A549 (cell line): ENCODE data around the gene PTPRG. TPM values are rescaled to one million over a fixed set of nuclear protein-coding genes. Genes with fewer than 3 reads are reported as not detected.

Experiments
- ATAC-seq, 2 experiments: fragments of 200-7000 bp in 1 of 2; fragments of >200 bp in 1 of 2; cut with Nextera tagmentation in 1 of 2; cut with Tn5 transposase in 1 of 2; 3 replicates each; pipeline versions ENCODE4 v1.8.0 to v1.9.1; 2018 to 2020; ENCODE audit warnings: mild to moderate bottlenecking in 1 of 2, moderate library complexity in 1 of 2
- CTCF ChIA-PET: fragments of 300-600 bp; sonication (Branson Sonifier 250); formaldehyde crosslinking; extraction: SDS; loops from one replicate; lab custom pipeline; 2021; ENCODE audit warnings: antibody characterized with exemption, inconsistent platforms; lab: Yijun Ruan, JAX
- POLR2A ChIA-PET: fragments of 350-600 bp; formaldehyde crosslinking; extraction: SDS; loops from one replicate; lab custom pipeline; 2021; ENCODE audit warnings: antibody characterized with exemption, inconsistent platforms; lab: Yijun Ruan, JAX
- DNase-seq, 2 experiments: peaks; one replicate each; pipeline versions ENCODE4 v3.0.0 to v3.0.0-alpha.2; 2011 to 2016; ENCODE audit warnings: low read depth in 1 of 2, low spot score in 1 of 2
- FAIRE-seq: peaks from 2 replicates; lab custom pipeline; 2011; peaks lifted over from hg19 to GRCh38; lab: Jason Lieb, UNC
- H3K27ac ChIP-seq, 2 experiments: fragments of >200 bp; sonication (Bioruptor Twin); formaldehyde crosslinking; 3 replicates each; pipeline ENCODE4 v1.5.1; 2016 to 2017
- H3K4me1 ChIP-seq: fragments of >200 bp; sonication (Bioruptor Twin); formaldehyde crosslinking; 3 replicates; pipeline ENCODE4 v1.6.1; 2016
- H3K4me2 ChIP-seq: fragments of >200 bp; sonication (Bioruptor Twin); formaldehyde crosslinking; 3 replicates; pipeline ENCODE4 v1.6.1; 2016
- H3K4me3 ChIP-seq: fragments of >200 bp; sonication (Bioruptor Twin); formaldehyde crosslinking; 3 replicates; pipeline ENCODE4 v1.5.1; 2016
- H3K9me3 ChIP-seq: fragments of >200 bp; sonication (Bioruptor Twin); formaldehyde crosslinking; 3 replicates; pipeline ENCODE4 v1.6.1; 2016
- BCL3 ChIP-seq: fragments of >200 bp; sonication (Bioruptor Twin); formaldehyde crosslinking; IDR thresholded peaks from 3 replicates; pipeline ENCODE4 v1.6.1; 2016
- BHLHE40 ChIP-seq: IDR thresholded peaks from 2 replicates; pipeline ENCODE4 v1.6.1; 2012; ENCODE audit warnings: low read depth, low read length, inconsistent platforms
- CEBPB ChIP-seq, 2 experiments: fragments of >200 bp in 1 of 2; sonication (Bioruptor Twin) in 1 of 2; formaldehyde crosslinking in 1 of 2; IDR thresholded peaks; 2 replicates each; pipeline ENCODE4 v1.6.1; 2012 to 2016
- CHD4 ChIP-seq: fragments of 200-600 bp; sonication (generic); IDR thresholded peaks from 2 replicates; pipeline ENCODE4 v1.6.1; 2016; ENCODE audit warnings: antibody characterized with exemption, mild to moderate bottlenecking, borderline replicate concordance
- EHF ChIP-seq: fragments of 250-450 bp; sonication (Bioruptor Pico); IDR thresholded peaks from 2 replicates; pipeline ENCODE4 v1.5.0; 2020; ENCODE audit warnings: mild to moderate bottlenecking
- HES2 ChIP-seq: fragments of >200 bp; sonication (Bioruptor Twin); formaldehyde crosslinking; IDR thresholded peaks from 2 replicates; pipeline ENCODE4 v1.6.1; 2016
- HOXB13 ChIP-seq: fragments of 250-450 bp; sonication (Bioruptor Pico); IDR thresholded peaks from 2 replicates; pipeline ENCODE4 v1.5.0; 2020; ENCODE audit warnings: low read depth, mild to moderate bottlenecking, moderate library complexity
- JUNB ChIP-seq: fragments of >200 bp; sonication (Bioruptor Twin); formaldehyde crosslinking; IDR thresholded peaks from 2 replicates; pipeline ENCODE4 v1.6.1; 2016
- KDM1A ChIP-seq: fragments of 200-600 bp; sonication (generic); IDR thresholded peaks from 2 replicates; pipeline ENCODE4 v1.6.1; 2016; ENCODE audit warnings: low read depth, mild to moderate bottlenecking
- KDM5A ChIP-seq: fragments of 200-600 bp; sonication (generic); IDR thresholded peaks from 2 replicates; pipeline ENCODE4 v1.6.1; 2016; ENCODE audit warnings: antibody characterized with exemption, mild to moderate bottlenecking
- MAFK ChIP-seq: fragments of 450-650 bp; IDR thresholded peaks from 2 replicates; pipeline ENCODE4 v1.6.1; 2014; ENCODE audit not compliant: partially characterized antibody
- MAZ ChIP-seq: fragments of 150-350 bp; IDR thresholded peaks from 2 replicates; pipeline ENCODE4 v1.6.1; 2014; ENCODE audit warnings: antibody characterized with exemption, low read depth, low read length, borderline replicate concordance
- NPAS2 ChIP-seq: fragments of 250-450 bp; sonication (Bioruptor Pico); IDR thresholded peaks from 2 replicates; pipeline ENCODE4 v1.8.0; 2022; ENCODE audit warnings: mild to moderate bottlenecking, moderate library complexity, borderline replicate concordance
- RAD21 ChIP-seq, 2 experiments: fragments of >200 bp in 1 of 2; sonication (Bioruptor Twin) in 1 of 2; formaldehyde crosslinking in 1 of 2; IDR thresholded peaks in 1 of 2; conservative IDR thresholded peaks in 1 of 2; 2 replicates in 1 of 2; 3 replicates in 1 of 2; pipeline ENCODE4 v1.6.1; 2012 to 2018; ENCODE audit warnings: inconsistent platforms in 1 of 2
- RARB ChIP-seq: fragments of 250-450 bp; sonication (Bioruptor Pico); IDR thresholded peaks from 2 replicates; pipeline ENCODE4 v1.8.0; 2021; ENCODE audit warnings: mild to moderate bottlenecking, moderate library complexity
- ZNF302 ChIP-seq: fragments of 250-450 bp; sonication (Bioruptor Pico); IDR thresholded peaks from 2 replicates; pipeline ENCODE4 v1.9.0; 2021; ENCODE audit warnings: inconsistent platforms, mild to moderate bottlenecking, moderate library complexity
- WGBS: methylation state at CpG from one replicate; pipeline ENCODE4 v1.1.6; 2017; ENCODE audit errors: missing lambda C conversion rate; 5-methylcytosine and 5-hydroxymethylcytosine counted together
- polyA plus RNA-seq, 4 experiments: library from polyadenylated mRNA; depleted of rRNA in 3 of 4; stranded (reverse); fragments of >200 nt; fragmentation: RNase III in 1 of 4; extraction: RNeasy Plus Mini Kit Qiagen cat#74134 plus additional on column Dnase treatment in 1 of 4; gene quantifications; 2 replicates in 3 of 4; 3 replicates in 1 of 4; pipeline ENCODE4 v1.2.3, GENCODE V29; 2011 to 2017

PTPRG gene
- polyA plus RNA-seq, 2 of the 4 experiments (the other 2 are of a cell fraction) = 4.5 to 4.8 TPM

GRCh38 chr3:62095756-62096155 is 534.4 kb downstream of the PTPRG start:
- WGBS = 5% methylated on average over 2 of the region's 2 CpGs
- CTCF ChIA-PET = no interaction called here
- no peak for TF ChIP-seq JUNB
- no peak for TF ChIP-seq BHLHE40
- no peak for TF ChIP-seq HES2
- Histone ChIP-seq H3K4me1 (no peaks in the 10 kb centered on the region), H3K27ac (no peak overlapping the region), H3K9me3 (no peaks in the 10 kb centered on the region), H3K4me3 (no peak overlapping the region), H3K4me2 (no peak overlapping the region)
- no peak for FAIRE-seq
- ATAC-seq = no peak
- POLR2A ChIA-PET = no interaction called here
- DNase-seq = no peak

- no peak overlapping the region for H3K4me2 ChIP-seq
- H3K4me1 ChIP-seq = no peaks in the 10 kb centered on the region
- DNase-seq (no peak), FAIRE-seq (no peak), ATAC-seq (no peak)
- H3K9me3 ChIP-seq = no peaks in the 10 kb centered on the region
- no peak overlapping the region for H3K4me3 ChIP-seq
- CTCF ChIA-PET = no interaction called here
- TF ChIP-seq MAFK = peak; percentile 52
- no peak for TF ChIP-seq KDM1A
- POLR2A ChIA-PET = no interaction called here
- H3K27ac ChIP-seq = no peak overlapping the region
- 26% methylated on average over 1 of the region's 1 CpG for WGBS
Observed at GRCh38 chr3:62096521-62096920, 535.1 kb downstream of the PTPRG start.

- Histone ChIP-seq H3K4me3 (no peak overlapping the region), H3K4me1 (no peaks in the 10 kb centered on the region), H3K27ac (no peak overlapping the region), H3K4me2 (no peak overlapping the region), H3K9me3 (no peaks in the 10 kb centered on the region)
- DNase-seq (no peak), FAIRE-seq (no peak), ATAC-seq (no peak)
- POLR2A ChIA-PET = no interaction called here
- TF ChIP-seq BCL3 (no peak), CHD4 (no peak), MAZ (no peak), EHF (CRISPR knock-in tag) (no peak)
- 50% methylated on average over 9 of the region's 9 CpGs for WGBS
- CTCF ChIA-PET = no interaction called here
Observed at GRCh38 chr3:62097121-62097520, 535.8 kb downstream of the PTPRG start.

- POLR2A ChIA-PET = no interaction called here
- no peaks in the 10 kb centered on the region for H3K4me1 ChIP-seq
- ATAC-seq = no peak
- CTCF ChIA-PET = interaction anchor here (0.6 kb wide), 1 partner anchor 681 kb away, joined by 3 read pairs; no protein-coding TSS in a partner anchor
- FAIRE-seq = no peak
- 60% methylated on average over 4 of the region's 4 CpGs for WGBS
- no peak overlapping the region for H3K4me2 ChIP-seq
- H3K27ac ChIP-seq = no peak overlapping the region
- H3K4me3 ChIP-seq = no peak overlapping the region
- no peaks in the 10 kb centered on the region for H3K9me3 ChIP-seq
- DNase-seq = no peak
- TF ChIP-seq CEBPB (IDR thresholded peaks at IDR 0.05) (no peak), BCL3 (no peak), KDM5A (no peak)
Observed at GRCh38 chr3:62098646-62099365, 537.4 kb downstream of the PTPRG start.

DNA sequence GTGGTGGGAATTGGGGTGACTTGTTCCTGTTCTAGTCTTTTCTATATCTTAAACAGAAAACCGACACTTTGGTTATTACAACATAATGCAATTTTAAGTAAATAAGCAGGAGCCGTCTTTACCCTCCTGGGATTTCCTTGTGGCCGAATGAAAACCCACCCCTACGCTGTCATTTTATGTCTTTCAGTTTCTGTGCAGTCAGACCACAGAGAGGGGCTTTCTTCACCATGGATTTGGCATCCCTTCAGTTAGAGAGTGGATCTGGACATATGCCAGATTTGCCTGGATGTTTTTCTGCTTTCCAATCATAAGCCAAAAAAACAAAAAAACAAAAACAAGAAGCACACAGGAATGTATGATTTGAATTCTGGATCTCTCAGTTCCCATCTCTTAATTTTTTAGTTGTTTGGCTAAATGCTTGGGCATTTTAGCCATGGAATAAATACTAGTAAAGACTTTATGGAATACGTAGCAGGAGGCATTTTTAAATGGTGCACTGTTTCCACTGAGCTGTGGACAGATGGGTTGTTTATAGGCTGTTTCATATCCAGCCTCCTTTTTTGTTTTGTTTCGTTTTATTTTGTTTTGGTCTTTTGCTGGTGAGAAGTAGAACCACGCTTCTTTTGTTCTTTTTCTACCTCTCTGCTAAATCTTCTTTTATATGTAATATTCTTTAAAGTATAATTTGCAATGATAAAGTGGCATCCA is 539.1 kb downstream of the PTPRG start:
- FAIRE-seq (no peak), ATAC-seq (no peak), DNase-seq (no peak)
- ChIA-PET POLR2A (no interaction called here), CTCF (no interaction called here)
- no peaks in the 10 kb centered on the region for H3K4me1 ChIP-seq
- no peak overlapping the region for H3K4me3 ChIP-seq
- H3K9me3 ChIP-seq = no peaks in the 10 kb centered on the region
- whole genome bisulfite sequencing = 34% methylated on average over 7 of the region's 7 CpGs
- no peak overlapping the region for H3K4me2 ChIP-seq
- no peak overlapping the region for H3K27ac ChIP-seq
- TF ChIP-seq HES2 (no peak), RARB (CRISPR knock-in tag) (no peak), NPAS2 (no peak), RAD21 (conservative IDR thresholded peaks at IDR 0.05 in 1 of 2, IDR thresholded peaks at IDR 0.05 in 1 of 2) (no peak), ZNF302 (CRISPR knock-in tag) (no peak), HOXB13 (CRISPR knock-in tag) (no peak), JUNB (no peak), BCL3 (no peak)
